Activated CD8-positive, alpha-beta T cell treated with anti-CD3 and anti-CD28 coated beads for 36 hours (primary cell): ENCODE results near the gene ELOVL4. TPM values are rescaled to one million over a fixed set of nuclear protein-coding genes. Genes with fewer than 3 reads are reported as not detected.

Experiments
- ATAC-seq: fragments of 200-7000 bp; cut with Tn5 transposase; one replicate; pipeline ENCODE4 v1.10.0; 2021; ENCODE audit warnings: mild to moderate bottlenecking, moderate library complexity
- CTCF ChIA-PET: fragments of 350-600 bp; sonication (Branson Sonifier 250); formaldehyde crosslinking; loops from one replicate; lab custom pipeline; 2021; ENCODE audit warnings: antibody characterized with exemption; lab: Charles Lee
- POLR2A ChIA-PET: fragments of 350-600 bp; sonication (Branson Sonifier 250); formaldehyde crosslinking; loops from one replicate; lab custom pipeline; 2021; ENCODE audit warnings: antibody characterized with exemption; lab: Charles Lee
- DNase-seq: peaks from one replicate; pipeline ENCODE4 v3.0.0-alpha.2; 2020
- H3K27ac Mint-ChIP-seq: one replicate; pipeline ENCODE4 v1.8.0; 2021; ENCODE audit warnings: mild to moderate bottlenecking, mixed read lengths
- H3K27me3 Mint-ChIP-seq: one replicate; pipeline ENCODE4 v1.8.0; 2021; ENCODE audit warnings: mixed read lengths
- H3K36me3 Mint-ChIP-seq: one replicate; pipeline ENCODE4 v1.8.0; 2021; ENCODE audit warnings: low read depth, mixed read lengths
- H3K4me1 Mint-ChIP-seq: one replicate; pipeline ENCODE4 v1.8.0; 2021; ENCODE audit warnings: low read depth, mixed read lengths
- H3K4me3 Mint-ChIP-seq: one replicate; pipeline ENCODE4 v1.8.0; 2021; ENCODE audit warnings: mild to moderate bottlenecking, moderate library complexity, mixed read lengths
- H3K9me3 Mint-ChIP-seq: one replicate; pipeline ENCODE4 v1.8.0; 2021; ENCODE audit warnings: mixed read lengths
- CTCF ChIP-seq: fragments of 200-600 bp; IDR thresholded peaks from one replicate; pipeline ENCODE4 v1.8.0; 2022; ENCODE audit warnings: antibody characterized with exemption, mild to moderate bottlenecking
- intact Hi-C: fragments of 100-400 bp; cut with micrococcal nuclease; formaldehyde crosslinking; loops from one replicate; pipeline ENCODE4 v1.10.0; 2022
- total RNA-seq, 2 experiments: library from RNA; stranded (reverse); gene quantifications; one replicate each; pipeline ENCODE4 v1.2.3, GENCODE V29; 2021

The ELOVL4 gene
- total RNA-seq, 2 experiments from 2014 or later = 1.4 to 1.7 TPM

- Mint-ChIP-seq H3K4me1 (peaks cover 9% of the 10 kb centered on the region), H3K36me3 (peaks cover 1% of the 10 kb centered on the region), H3K27ac (no peak overlapping the region), H3K4me3 (no peak overlapping the region), H3K27me3 (no peaks in the 10 kb centered on the region), H3K9me3 (peaks cover 14% of the 10 kb centered on the region)
- DNase-seq (no peak), ATAC-seq (no peak)
- TF ChIP-seq CTCF = no peak
- ChIA-PET POLR2A (interaction anchor here (0.7 to 1.4 kb wide), 2 partner anchors 11 to 34 kb away, joined by 3 to 4 read pairs; no protein-coding TSS in a partner anchor), CTCF (interaction anchor here (1.2 kb wide), 1 partner anchor 99 kb away, joined by 4 read pairs; no protein-coding TSS in a partner anchor)
- intact Hi-C loops = no loop called here
Measured at GRCh38 chr6:79967178-79967577, 19.8 kb upstream of the ELOVL4 start.

- Mint-ChIP-seq H3K4me1 (peaks cover 9% of the 10 kb centered on the region), H3K27me3 (peaks cover 1% of the 10 kb centered on the region), H3K27ac (no peak overlapping the region), H3K36me3 (no peaks in the 10 kb centered on the region), H3K9me3 (peaks cover 9% of the 10 kb centered on the region), H3K4me3 (no peak overlapping the region)
- CTCF ChIA-PET = interaction anchor here (1.0 to 1.4 kb wide), 3 partner anchors 12 to 18 kb away, joined by 3 to 8 read pairs (median 5); no protein-coding TSS in a partner anchor
- DNase-seq = peak; percentile 40
- intact Hi-C loops = no loop called here
- peak; percentile 92 for ATAC-seq
- TF ChIP-seq CTCF = no peak
- POLR2A ChIA-PET = no interaction called here
Measured at GRCh38 chr6:79964607-79965081, 17.3 kb upstream of the ELOVL4 start.

GRCh38 chr6:79954849-79955248 lies 7.5 kb upstream of the ELOVL4 start:
- H3K9me3 Mint-ChIP-seq = no peaks in the 10 kb centered on the region
- H3K27ac Mint-ChIP-seq = no peak overlapping the region
- CTCF ChIA-PET = interaction anchor here (1.1 to 1.4 kb wide), 2 partner anchors 8 to 139 kb away, joined by 4 to 8 read pairs; no protein-coding TSS in a partner anchor

GRCh38 chr6:79949233-79949632 lies 1.9 kb upstream of the ELOVL4 start:
- CTCF ChIA-PET = interaction anchor here (0.6 to 2.5 kb wide), 55 partner anchors 9 to 241 kb away, joined by 3 to 97 read pairs (median 5); partner anchors contain the start of genes BCKDHB and TTK
- Mint-ChIP-seq H3K27ac (no peak overlapping the region), H3K4me1 (peaks cover 23% of the 10 kb centered on the region), H3K27me3 (peaks cover 5% of the 10 kb centered on the region), H3K9me3 (no peaks in the 10 kb centered on the region), H3K36me3 (no peaks in the 10 kb centered on the region), H3K4me3 (no peak overlapping the region)
- peak; percentile 90 for DNase-seq
- POLR2A ChIA-PET = interaction anchor here (1.2 kb wide), 1 partner anchor 10 kb away, joined by 3 read pairs; no protein-coding TSS in a partner anchor
- TF ChIP-seq CTCF = peak; percentile 87
- intact Hi-C loops = loop anchor here (2.0 kb wide), 1 partner anchor 56 kb away; the partner anchor contains the start of gene TTK
- ATAC-seq = peak; percentile 22

More at GRCh38 chr6:79954849-79955248, 7.5 kb upstream of the ELOVL4 start:
- Mint-ChIP-seq H3K4me3 (no peak overlapping the region), H3K36me3 (no peaks in the 10 kb centered on the region), H3K27me3 (peaks cover 3% of the 10 kb centered on the region), H3K4me1 (no peaks in the 10 kb centered on the region)
- TF ChIP-seq CTCF = no peak
- DNase-seq (no peak), ATAC-seq (no peak)
- POLR2A ChIA-PET = no interaction called here
- intact Hi-C loops = no loop called here
